GM12878 (cell line): ENCODE data around the gene HMGB1. TPM values are rescaled to one million over a fixed set of nuclear protein-coding genes. Genes with fewer than 3 reads are reported as not detected.

Experiments
- ATAC-seq: fragments of 200-7000 bp; cut with Tn5 transposase; 3 replicates; pipeline ENCODE4 v1.9.1; 2020; ENCODE audit warnings: mild to moderate bottlenecking, moderate library complexity
- BruUV-seq: library from RNA; stranded (reverse); fragments of 400-500 nt; replicated peaks from 2 replicates; lab custom pipeline; 2021; lab: Mats Ljungman, UMichigan
- CTCF ChIA-PET: fragments of 300-600 bp; sonication (Branson Sonifier 250); formaldehyde crosslinking; extraction: SDS; loops from one replicate; lab custom pipeline; 2021; ENCODE audit warnings: inconsistent platforms; lab: Yijun Ruan, JAX
- POLR2A ChIA-PET: fragments of 350-600 bp; formaldehyde crosslinking; extraction: SDS; loops from one replicate; lab custom pipeline; 2021; ENCODE audit warnings: inconsistent platforms; lab: Charles Lee
- RAD21 ChIA-PET: fragments of 300-600 bp; sonication (Branson Sonifier 250); formaldehyde crosslinking; loops from one replicate; lab custom pipeline; 2023; ENCODE audit warnings: antibody characterized with exemption; ENCODE audit not compliant: unreplicated experiment; lab: Charles Lee
- SMC1A ChIA-PET: fragments of 300-600 bp; sonication (Branson Sonifier 250); formaldehyde crosslinking; loops from one replicate; lab custom pipeline; 2023; ENCODE audit not compliant: unreplicated experiment, uncharacterized antibody; lab: Charles Lee
- DNase-seq: peaks from one replicate; pipeline ENCODE4 v3.0.0-alpha.2; 2011; ENCODE audit warnings: low read depth, low spot score
- FAIRE-seq: peaks from 3 replicates; lab custom pipeline; 2011; peaks lifted over from hg19 to GRCh38; lab: Jason Lieb, UNC
- H2AFZ ChIP-seq: 2 replicates; pipeline ENCODE4 v1.6.0; 2011; ENCODE audit warnings: low read depth, low read length, control low read depth; ENCODE audit not compliant: control insufficient read depth
- H3K27ac ChIP-seq: 2 replicates; pipeline ENCODE4 v1.5.1; 2011; ENCODE audit warnings: control low read depth; ENCODE audit not compliant: control insufficient read depth, insufficient read depth
- H3K27me3 ChIP-seq, 2 experiments: replicated peaks in 1 of 2; 2 replicates each; pipeline versions ENCODE4 v1.6.0 to v1.6.1; 2011; ENCODE audit warnings: low read length in 1 of 2; ENCODE audit not compliant: control insufficient read depth in 2 of 2, insufficient read depth in 2 of 2
- H3K36me3 ChIP-seq, 2 experiments: 2 replicates each; pipeline ENCODE4 v1.5.1; 2011; ENCODE audit warnings: low read length in 1 of 2; ENCODE audit not compliant: control insufficient read depth in 2 of 2, insufficient read depth in 2 of 2
- H3K4me1 ChIP-seq: 2 replicates; pipeline ENCODE4 v1.6.1; 2011; ENCODE audit warnings: mild to moderate bottlenecking, low read length, moderate library complexity, mixed read lengths; ENCODE audit not compliant: control insufficient read depth, insufficient read depth
- H3K4me2 ChIP-seq: 2 replicates; pipeline ENCODE4 v1.6.0; 2011; ENCODE audit warnings: control low read depth; ENCODE audit not compliant: control insufficient read depth, insufficient read depth
- H3K4me3 ChIP-seq: fragments of 200-600 bp; sonication (generic); 2 replicates; pipeline ENCODE4 v1.5.1; 2016
- H3K79me2 ChIP-seq: 2 replicates; pipeline ENCODE4 v1.6.0; 2011; ENCODE audit warnings: low read length; ENCODE audit not compliant: control insufficient read depth, insufficient read depth
- H3K9ac ChIP-seq: 2 replicates; pipeline ENCODE4 v1.8.0; 2011; ENCODE audit warnings: low read length, control low read depth, mixed read lengths; ENCODE audit not compliant: control insufficient read depth, insufficient read depth
- H3K9me3 ChIP-seq: replicated peaks from 3 replicates; pipeline ENCODE4 v1.5.1; 2011; ENCODE audit warnings: mild to moderate bottlenecking, low read length; ENCODE audit not compliant: control insufficient read depth, insufficient read depth
- H4K20me1 ChIP-seq: 2 replicates; pipeline ENCODE4 v1.6.0; 2011; ENCODE audit not compliant: control insufficient read depth, insufficient read depth
- E2F4 ChIP-seq: IDR thresholded peaks from 2 replicates; pipeline ENCODE4 v1.6.1; 2012; ENCODE audit warnings: low read depth, low read length, improper control_type of control experiment
- IKZF1 ChIP-seq: fragments of 450-650 bp; conservative IDR thresholded peaks from 2 replicates; pipeline ENCODE4 v1.6.1; 2017; ENCODE audit warnings: antibody characterized with exemption, mild to moderate bottlenecking
- KAT2A ChIP-seq: conservative IDR thresholded peaks from 2 replicates; pipeline ENCODE4 v1.6.1; 2011; ENCODE audit warnings: low read depth, low read length; ENCODE audit not compliant: control insufficient read depth
- NFYB ChIP-seq: IDR thresholded peaks from 2 replicates; pipeline ENCODE4 v1.6.1; 2011; ENCODE audit warnings: low read depth, mild to moderate bottlenecking, low read length, improper control_type of control experiment, moderate library complexity; ENCODE audit not compliant: insufficient read depth
- NRF1 ChIP-seq: conservative IDR thresholded peaks from 2 replicates; pipeline ENCODE4 v1.6.1; 2011; ENCODE audit warnings: mild to moderate bottlenecking, low read depth, low read length, improper control_type of control experiment
- PKNOX1 ChIP-seq: fragments of 450-650 bp; IDR thresholded peaks from 2 replicates; pipeline ENCODE4 v1.6.1; 2016; ENCODE audit warnings: mild to moderate bottlenecking
- RAD21 ChIP-seq: IDR thresholded peaks from 2 replicates; pipeline ENCODE4 v1.6.1; 2011; ENCODE audit warnings: mild to moderate bottlenecking, low read depth, low read length, moderate library complexity; ENCODE audit not compliant: insufficient read depth
- TARDBP ChIP-seq: IDR thresholded peaks from 2 replicates; pipeline ENCODE4 v1.6.1; 2016; ENCODE audit warnings: borderline replicate concordance
- WGBS: methylation state at CpG from one replicate; pipeline ENCODE4 v1.1.6; 2016; ENCODE audit warnings: low lambda C conversion rate; ENCODE audit not compliant: insufficient replicate concordance, insufficient coverage; ENCODE audit errors: missing lambda C conversion rate; 5-methylcytosine and 5-hydroxymethylcytosine counted together
- in situ Hi-C: fragments of 300-500 bp; cut with MboI; formaldehyde crosslinking; loops from 9 replicates; pipeline ENCODE4 v1.14.3; 2018; ENCODE audit warnings: mixed read lengths
- intact Hi-C: fragments of 100-400 bp; cut with micrococcal nuclease; formaldehyde crosslinking; loops from one replicate; pipeline ENCODE4 v1.14.2; 2022; ENCODE audit not compliant: unreplicated experiment
- polyA plus RNA-seq, 11 experiments: library from polyadenylated mRNA; depleted of rRNA in 4 of 11; unstranded in 6 of 11; stranded (reverse) in 5 of 11; fragments of >200 nt; fragmentation: Nextera tagmentation in 4 of 11; fragmentation: Illumina TruSeq in 1 of 11; extraction: Ambion mirVana in 4 of 11; extraction: Trizol in 1 of 11; gene quantifications; 1 replicate in 1 of 11; 2 replicates in 10 of 11; pipeline versions ENCODE4 v1.2.1 to v1.2.3, GENCODE V29; 2011 to 2016; ENCODE audit warnings: inconsistent platforms in 2 of 11, missing spikeins in 2 of 11, low read depth in 1 of 11
- total RNA-seq, 4 experiments: library from RNA; depleted of rRNA in 3 of 4; stranded (reverse); fragments of >200 nt in 3 of 4; fragmentation: Illumina TruSeq in 1 of 4; extraction: Trizol in 1 of 4; gene quantifications; 2 replicates each; pipeline versions ENCODE4 v1.2.1 to v1.2.3, GENCODE V29; 2013 to 2021

The HMGB1 gene
- total and polyA plus RNA-seq, 10 of the 15 experiments (the other 5 are each of a cell fraction or from before 2014, with no cell fraction given): 365 to 2,529 (median 1,396) TPM

GRCh38 chr13:30418717-30419459 lies 46.8 kb downstream of the HMGB1 start:
- no TSS peak for BruUV-seq
- Histone ChIP-seq H3K4me3 (no peak overlapping the region), H3K79me2 (no peaks in the 10 kb centered on the region), H3K27ac (no peak overlapping the region), H2AFZ (no peak overlapping the region), H3K4me2 (no peak overlapping the region), H4K20me1 (no peaks in the 10 kb centered on the region), H3K9me3 (no peaks in the 10 kb centered on the region), H3K9ac (no peak overlapping the region), H3K4me1 (peaks cover 15% of the 10 kb centered on the region), H3K27me3 (no peaks in the 10 kb centered on the region), H3K36me3 (no peaks in the 10 kb centered on the region)
- 91% methylated on average over 9 of the region's 9 CpGs for WGBS
- intact Hi-C loops (no loop called here), in situ Hi-C loops (no loop called here)
- DNase-seq (no peak), FAIRE-seq (no peak), ATAC-seq (no peak)
- no peak for TF ChIP-seq NRF1
- no peak for TF ChIP-seq RAD21
- TF ChIP-seq IKZF1: no peak
- no peak for TF ChIP-seq NFYB
- TF ChIP-seq KAT2A: no peak
- no peak for TF ChIP-seq TARDBP
- no peak for TF ChIP-seq PKNOX1
- TF ChIP-seq E2F4: no peak
- ChIA-PET CTCF (interaction anchor here (1.0 to 2.5 kb wide), 4 partner anchors 13 to 286 kb away, joined by 3 to 6 read pairs (median 4); no protein-coding TSS in a partner anchor), SMC1A (interaction anchor here (1.0 to 6.9 kb wide), 6 partner anchors 11 to 48 kb away, joined by 3 to 73 read pairs (median 4); no protein-coding TSS in a partner anchor), RAD21 (interaction anchor here (0.7 to 2.2 kb wide), 3 partner anchors 11 to 287 kb away, joined by 3 to 10 read pairs (median 4); no protein-coding TSS in a partner anchor), POLR2A (interaction anchor here (1.2 kb wide), 2 partner anchors 12 to 25 kb away, joined by 3 to 4 read pairs; no protein-coding TSS in a partner anchor)
